Stimulated activated CD4-positive, alpha-beta T cell treated with anti-CD3 and anti-CD28 coated beads, Interleukin-2, amount 100 ng/mL, for 24 hours (primary cell): ENCODE results near the gene RAD21L1.
"Not testable (repeated sequence)": the region's sequence is repeated elsewhere in the genome, so short reads cannot be mapped to it uniquely, and the experiment has no call there.

Source experiments
- DNase-seq, 2 donors: peaks; one replicate each; pipeline ENCODE4 v3.0.0-alpha.2; 2020

The RAD21L1 gene

DNA sequence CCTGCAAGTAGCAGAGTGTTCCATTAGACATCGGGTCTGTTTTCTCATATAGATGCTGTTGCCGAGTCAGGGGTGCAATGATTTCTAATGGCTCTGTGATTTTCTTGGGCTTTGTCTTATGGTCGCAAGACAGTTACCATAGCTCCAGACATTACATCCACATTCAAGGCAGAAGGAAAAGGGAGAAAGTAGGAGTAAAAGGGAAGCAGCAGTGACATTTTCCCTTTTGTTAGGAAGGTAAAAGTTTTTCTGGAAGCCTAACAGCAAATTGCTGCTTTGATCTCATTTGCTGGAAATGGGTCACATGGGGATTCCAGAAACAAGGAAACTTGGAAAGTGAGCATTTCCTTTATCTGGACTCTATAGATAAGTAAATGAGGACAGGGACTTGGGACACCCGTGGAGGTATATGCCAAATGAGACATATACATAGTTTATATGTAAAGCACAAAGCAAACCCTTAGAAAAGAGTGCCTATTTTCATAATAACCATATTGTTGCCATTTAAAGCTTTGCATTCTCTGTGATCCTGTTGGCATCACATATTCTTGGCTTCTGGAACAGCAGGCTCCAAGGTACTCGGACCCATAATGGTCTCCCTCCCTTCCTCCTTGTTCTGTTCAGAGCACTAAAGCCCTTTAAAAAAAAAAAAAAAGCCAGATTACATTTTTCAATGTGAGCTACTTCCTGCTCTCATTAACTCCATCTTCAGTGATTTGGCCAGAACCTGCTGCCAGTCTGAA is 22.9 kb upstream of the RAD21L1 start, which contains the start of gene C20orf202:
TSS of gene C20orf202 (plus strand) at position 693 of the 743 bp plus-strand sequence. CDS start 132 bp downstream, outside the sequence.
- no peak for DNase-seq

DNA sequence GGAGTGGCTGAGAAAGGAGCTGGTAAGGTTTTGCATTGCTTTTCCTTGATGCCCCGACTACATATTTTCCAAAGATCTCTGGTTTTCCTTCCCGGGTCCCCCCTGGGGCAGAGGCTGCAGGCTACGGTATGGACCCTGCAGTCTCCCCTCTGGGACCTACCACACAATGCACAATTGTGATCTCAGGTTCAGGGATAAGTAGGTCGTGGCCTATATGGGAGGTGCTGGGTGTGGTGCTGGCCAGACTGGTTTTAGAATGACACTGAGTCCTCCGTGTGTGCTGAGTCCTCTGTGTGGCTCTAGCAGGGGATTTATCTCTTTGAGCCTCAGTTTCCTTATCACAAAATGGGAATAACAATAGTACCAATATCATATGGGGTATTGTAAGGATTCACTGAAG is 22.2 kb upstream of the RAD21L1 start:
- no peak for DNase-seq

DNA sequence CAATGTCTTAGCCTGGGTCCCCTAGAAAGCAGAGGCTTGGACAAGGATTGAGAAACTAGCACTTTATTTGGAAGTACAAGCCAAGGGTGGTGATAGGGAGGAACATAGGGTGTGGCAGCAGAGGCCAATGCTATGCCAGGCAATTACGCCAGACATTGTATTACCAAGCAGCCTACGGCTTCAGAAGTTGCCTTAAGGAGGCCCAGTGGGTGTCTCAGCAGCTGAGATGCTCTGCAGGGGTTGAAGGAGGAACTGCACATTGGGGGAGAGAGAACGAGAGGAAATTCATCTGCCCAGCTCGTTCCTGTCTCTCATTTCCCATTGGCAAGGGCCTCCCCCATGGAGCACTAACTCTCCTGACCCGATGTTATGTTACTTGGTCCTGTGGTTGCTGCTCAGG is 21.7 kb upstream of the RAD21L1 start:
- DNase-seq: no peak

DNA sequence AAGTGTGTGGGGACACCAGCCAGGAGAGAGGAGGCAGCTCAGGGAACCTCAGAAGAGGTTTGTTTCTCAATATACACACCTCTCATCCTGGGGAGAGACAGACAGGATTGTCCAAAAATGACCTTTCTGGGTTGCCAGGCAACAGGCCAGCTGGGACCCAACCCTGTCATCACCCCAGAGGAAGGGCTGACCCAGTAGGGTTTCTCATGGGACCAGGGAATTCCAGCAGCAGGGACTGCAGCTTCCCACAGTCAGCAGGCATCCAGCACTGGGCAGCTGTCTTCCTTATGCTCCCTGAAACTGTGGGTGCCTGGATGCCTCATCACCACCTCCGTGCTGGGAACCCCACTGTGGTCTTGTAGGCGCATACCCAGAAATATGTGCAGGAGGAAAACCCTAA is 21.3 kb upstream of the RAD21L1 start:
- no peak for DNase-seq

DNA sequence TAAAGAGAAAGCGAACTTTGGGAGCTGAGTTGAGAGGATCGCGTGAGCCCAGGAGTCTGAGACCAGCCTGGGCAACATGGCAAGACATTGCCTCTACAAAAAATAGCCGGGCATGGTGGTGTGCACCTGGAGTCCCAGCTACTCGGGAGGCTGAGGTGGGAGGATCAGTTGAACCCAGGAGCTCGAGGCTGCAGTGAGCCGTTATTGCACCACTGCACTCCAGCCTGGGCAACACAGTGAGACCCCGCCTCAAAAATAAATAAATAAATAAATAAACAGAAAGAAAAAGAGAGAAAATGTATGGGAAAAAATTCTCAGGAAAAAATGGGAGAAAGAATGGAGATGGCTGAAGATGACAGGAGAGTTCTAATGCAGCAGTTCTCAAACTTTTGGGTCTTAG is 20.0 kb upstream of the RAD21L1 start:
- no peak for DNase-seq

DNA sequence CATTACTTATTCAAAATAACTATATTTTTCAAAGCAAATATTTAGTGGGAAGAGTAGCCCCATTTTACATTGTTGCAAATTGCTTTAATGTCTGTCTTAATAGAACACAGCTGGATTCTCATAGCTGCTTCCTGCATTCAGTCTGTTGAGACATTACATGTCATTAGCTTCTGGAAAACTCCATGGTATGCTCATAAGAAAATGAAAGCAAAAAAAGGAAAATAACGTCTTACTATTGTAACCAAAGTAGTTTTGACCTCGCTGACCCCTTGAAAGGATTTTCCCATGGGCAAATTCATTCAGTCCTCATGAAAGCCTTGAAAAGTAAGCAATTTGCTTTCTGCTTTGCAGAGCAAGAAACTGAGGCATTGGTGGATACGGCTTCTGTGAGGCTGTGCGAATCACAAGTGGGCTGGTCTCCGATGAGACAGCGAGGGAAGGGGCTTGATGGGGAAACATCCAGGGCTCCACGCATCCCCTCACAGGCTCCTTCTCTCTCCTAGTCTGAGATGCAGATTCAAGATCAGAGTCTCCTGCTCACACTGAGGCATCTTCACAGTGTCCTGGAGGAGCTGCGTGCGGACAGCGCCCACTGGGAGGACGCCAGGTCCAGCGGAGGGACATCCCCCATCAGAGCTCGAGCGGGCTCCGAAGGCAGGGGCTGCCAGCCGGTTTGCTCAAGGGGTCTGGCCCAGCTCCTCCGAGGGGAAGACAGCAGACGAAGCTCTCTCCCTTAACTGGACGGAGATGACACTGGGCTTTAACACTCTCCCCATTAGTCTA is 19.3 kb upstream of the RAD21L1 start:
- DNase-seq: no peak

DNA sequence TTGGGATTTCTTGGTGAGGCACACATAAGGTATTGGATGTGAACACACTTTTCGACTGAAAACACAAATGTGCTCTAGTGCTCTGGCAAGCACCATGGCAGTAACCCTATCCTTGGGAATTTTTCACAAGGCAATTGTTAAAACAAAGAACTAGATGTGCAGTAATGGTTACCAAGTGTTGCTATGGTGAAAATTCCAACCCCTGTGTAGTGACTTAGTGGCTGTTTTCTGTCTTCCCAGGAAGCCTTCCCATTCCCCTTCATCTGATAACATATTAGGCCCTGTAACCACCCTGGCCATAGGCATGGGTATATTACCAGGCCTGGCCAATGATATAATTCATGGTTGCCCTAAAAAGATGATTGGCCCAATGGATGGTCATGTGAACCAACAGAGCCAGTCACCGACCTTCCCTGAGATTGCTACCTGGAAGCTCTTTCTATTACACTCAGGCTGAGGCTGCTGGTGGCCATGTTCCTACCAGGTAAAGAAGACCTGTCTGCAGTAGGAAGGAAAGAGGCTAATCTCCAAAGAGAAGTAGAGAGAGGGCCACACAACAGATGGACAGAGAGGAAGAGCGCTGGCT is 18.5 kb upstream of the RAD21L1 start:
- DNase-seq: no peak

DNA sequence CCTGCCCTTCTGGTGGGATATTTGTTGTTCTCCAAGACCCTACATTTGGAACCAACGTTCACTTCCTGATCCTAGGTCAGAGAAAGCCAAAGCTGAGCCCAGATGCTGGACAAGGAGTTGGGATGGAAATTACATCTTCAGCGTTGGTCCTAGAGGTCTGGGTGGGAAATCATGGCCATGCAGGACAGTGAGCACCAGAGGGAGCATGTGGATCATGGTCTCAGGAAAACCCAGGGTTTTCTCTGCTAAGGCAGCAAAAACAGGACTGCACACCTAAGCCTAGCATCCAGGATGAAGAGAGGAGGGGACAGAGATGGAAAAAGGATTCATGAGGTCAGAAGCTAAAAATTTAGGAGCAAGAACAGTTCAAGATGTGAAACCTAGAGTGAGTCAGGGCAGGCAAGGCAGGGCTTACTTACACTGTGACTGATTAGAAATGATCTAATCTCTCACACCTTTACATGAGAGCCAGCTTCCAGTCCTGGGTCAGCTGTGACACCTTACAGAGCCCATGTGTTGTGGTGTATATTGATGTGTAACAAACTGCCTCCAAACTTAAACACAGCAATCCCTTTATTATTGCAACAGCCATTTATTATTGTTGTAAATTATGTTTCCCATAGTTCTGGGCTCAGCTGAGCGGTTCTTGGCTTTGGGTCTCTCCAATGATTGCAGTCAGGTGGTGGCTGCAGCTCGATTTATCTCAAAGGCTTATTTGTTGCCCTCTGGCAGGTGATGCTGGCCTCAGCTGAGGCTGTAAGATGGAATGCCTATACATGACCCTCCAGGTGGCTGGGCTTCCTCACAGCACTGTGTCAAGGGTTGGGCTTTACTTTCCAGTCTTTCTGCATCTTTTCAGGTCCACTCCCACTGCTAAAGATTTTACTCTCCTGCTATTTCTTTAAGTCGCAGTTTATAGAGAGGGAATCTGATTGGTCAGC is 16.1 kb upstream of the RAD21L1 start:
- no peak for DNase-seq

DNA sequence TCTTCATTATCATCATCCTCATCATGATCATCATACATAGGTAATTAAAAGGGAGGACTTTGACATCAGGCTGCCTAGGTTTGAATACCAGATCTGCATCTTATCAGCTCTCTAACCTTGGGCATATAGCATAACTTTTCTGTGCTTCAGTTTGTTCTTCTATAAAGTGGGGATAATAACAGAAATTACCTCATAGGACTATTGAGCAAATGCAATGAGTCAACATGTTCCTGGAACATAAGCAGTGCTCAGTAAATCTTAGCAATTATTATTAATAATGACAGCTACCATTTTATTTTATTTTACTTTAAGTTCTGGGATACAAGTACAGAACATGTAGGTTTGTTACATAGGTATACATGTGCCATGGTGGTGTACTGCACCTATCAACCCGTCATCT is 15.3 kb upstream of the RAD21L1 start:
- DNase-seq: no peak

DNA sequence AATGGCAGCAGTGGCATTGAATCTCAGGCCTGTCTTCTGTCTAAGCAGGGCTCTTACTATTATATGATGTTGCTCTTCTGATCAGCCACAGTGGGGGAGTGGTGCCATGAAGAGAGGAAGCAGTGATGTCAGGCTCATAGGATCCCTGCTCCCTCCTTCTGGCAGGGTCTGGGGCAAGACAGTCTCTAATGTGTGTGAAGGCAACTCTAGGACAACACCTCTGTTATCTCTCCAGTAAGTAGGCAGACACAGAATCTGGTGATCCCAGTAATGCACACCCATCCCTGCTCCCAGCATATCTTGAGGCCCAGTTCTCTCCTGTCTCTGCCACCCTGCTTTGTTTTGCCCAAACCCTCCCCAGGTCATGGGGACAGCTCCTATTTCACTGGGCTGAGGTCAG is 13.8 kb upstream of the RAD21L1 start:
- DNase-seq: no peak

DNA sequence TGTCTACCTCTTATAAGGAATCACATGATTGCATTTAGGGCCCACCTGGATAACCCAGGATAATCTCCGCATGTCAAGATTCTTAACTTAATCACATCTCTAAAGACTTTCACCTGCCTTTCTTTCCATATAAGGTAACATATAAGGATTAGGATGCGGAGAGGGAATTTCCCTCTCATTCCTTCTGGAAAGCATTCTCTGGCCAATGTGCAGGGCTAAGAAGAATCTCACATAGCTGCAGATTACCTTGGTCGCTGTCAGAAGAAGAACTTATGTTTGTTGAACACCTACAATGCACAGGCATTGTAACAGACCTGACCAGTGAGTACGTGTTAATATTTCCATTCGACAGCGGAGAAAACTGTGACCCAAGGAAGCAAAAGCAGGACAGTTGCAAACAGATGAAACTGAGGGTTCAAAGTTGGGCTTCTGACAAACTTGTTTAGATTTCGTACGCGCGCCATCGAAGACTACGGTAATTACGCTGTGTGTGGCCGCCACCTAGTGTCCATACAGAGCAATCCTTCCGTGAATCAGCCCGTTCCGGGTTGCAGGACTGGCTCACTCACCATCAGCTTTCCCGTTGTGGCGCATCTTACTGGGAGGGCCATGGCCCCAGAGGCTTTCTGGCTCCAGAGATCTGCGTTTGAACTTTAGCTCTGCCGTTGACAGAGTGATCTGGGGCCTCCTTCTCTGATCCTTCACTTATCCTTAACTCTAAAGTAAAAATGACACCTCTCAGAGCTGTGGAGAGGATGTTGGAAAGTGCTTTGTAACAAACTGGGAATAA is 13.0 kb upstream of the RAD21L1 start:
- peak; percentile 71 to 76 for DNase-seq

DNA sequence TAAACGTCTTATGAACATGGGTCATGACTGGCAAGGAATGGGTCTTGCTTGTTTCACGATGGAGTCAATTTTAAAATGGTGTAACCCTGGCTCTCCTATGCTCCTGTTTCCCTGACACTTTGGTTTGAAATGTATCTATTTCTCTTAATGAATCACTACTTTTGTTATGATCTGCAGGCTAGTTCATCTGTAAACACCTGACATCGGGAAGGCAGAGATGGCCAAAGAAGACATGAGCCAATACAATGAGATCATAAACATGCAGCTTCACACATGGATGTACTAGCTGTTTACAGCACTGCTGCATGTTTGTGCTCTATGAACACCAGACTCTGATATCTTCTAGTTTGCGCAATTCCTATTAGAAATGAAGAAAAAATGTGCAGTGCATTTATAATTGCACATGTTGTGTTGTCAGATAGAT is 11.0 kb upstream of the RAD21L1 start:
- DNase-seq: no peak

DNA sequence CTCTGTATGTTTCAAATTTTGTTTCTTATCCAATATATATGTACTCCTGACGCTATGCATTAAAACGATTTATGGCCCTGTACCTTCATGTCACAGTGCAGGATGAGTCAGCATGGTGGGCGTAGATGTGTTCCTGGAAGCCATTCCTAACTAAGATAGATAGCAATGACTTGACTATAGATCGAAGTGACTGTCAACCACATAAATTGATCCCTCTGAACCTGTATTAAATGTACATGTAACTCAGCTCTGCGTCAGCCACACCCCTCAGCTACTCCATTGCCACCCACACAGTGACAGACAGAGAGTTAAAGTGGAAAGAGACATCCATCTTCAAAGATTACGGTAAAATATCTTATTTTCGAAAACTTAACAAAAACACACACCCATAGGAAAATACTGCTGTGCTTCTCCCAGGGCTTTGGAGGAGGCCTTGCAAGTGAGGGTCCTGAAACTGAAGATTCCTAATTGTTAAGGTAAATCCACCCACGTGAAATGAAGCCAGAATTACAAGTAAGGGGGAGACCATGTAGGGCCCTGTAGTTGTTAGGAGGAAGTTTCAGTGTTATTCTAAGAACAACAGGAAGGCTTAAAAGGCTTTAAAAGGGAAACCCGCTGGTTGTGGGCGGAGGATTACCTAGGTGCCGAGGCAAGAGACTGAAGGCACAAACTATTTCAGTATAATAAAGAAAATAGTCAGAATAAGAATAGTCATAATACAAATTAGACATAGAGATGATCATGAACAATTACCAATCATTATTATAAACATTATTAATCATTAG is 10.3 kb upstream of the RAD21L1 start:
- DNase-seq: peak; percentile 67

DNA sequence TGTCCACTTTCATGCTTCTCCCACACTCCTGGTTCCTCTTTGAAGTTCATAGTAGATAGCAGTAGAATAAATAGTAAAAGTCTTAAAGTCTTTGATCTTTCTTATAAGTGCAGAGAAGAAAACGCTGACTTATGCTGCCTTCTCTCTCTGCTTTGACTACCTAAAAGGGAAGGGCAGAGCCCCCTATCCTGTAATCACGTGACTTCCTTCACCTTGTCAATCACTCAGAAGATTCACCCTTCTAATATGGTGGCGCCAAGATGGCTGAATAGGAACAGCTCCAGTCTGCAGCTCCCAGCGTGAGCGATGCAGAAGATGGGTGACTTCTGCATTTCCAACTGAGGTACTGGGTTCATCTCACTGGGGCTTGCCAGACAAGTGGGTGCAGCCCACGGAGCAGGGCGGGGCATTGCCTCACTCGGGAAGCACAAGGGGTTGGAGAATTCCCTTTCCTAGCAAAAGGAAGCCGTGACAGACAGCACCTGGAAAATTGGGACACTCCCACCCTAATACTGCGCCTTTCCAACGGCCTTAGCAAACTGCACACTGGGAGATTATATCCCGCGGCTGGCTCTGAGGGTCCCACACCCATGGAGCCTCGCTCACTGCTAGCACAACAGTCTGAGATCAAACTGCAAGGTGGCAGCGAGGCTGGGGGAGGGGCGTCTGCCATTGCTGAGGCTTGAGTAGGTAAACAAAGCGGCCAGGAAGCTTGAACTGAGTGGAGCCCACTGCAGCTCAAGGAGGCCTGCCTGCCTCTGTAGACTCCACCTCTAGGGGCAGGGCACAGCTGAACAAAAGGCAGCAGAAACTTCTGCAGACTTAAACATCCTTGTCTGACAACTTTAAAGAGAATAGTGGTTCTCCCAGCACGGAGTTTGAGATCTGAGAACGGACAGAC is 9.1 kb upstream of the RAD21L1 start:
- not testable (repeated sequence) for DNase-seq

DNA sequence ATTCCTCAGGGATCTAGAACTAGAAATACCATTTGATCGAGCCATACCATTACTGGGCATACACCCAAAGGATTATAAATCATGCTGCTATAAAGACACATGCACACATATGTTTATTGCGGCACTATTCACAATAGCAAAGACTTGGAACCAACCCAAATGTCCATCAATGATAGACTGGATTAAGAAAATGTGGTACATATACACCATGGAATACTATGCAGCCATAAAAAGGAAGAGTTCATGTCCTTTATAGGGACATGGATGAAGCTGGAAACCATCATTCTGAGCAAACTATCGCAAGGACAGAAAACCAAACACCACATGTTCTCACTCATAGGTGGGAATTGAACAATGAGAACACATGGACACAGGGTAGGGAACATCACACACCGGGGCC is 3.1 kb upstream of the RAD21L1 start:
- DNase-seq: not testable (repeated sequence)

DNA sequence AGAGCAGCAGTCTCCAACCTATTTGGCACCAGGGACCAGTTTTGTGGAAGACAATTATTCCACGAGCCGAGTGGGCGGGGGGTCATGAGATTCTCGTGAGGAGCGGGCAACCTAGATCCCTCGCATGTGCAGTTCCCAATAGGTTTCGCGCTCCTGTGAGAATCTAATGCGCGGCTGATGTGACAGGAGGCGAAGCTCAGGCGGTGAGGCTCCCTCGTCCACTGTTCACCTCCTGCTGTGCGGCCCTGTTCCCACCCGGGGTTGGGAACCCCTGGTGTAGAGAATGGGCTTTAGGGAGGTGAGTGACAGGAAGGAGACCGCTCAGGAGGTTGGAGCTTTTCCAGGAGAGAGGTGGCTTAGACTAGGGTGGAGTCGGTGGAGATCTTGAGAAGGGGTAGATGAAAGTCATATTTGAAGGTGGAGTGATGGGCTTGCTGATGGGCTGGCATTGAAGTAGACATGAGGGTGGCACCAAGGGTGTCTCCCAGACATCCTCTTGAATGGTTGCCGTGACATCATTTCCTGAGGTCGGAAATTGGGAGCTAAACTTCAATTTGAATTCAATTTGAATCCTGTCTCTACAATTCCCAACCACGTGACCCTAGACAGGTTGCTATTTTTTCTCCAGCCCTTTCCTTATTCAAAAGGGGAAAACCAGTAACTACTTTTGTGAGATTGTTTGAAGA is 1.5 kb upstream of the RAD21L1 start:
- DNase-seq: no peak

DNA sequence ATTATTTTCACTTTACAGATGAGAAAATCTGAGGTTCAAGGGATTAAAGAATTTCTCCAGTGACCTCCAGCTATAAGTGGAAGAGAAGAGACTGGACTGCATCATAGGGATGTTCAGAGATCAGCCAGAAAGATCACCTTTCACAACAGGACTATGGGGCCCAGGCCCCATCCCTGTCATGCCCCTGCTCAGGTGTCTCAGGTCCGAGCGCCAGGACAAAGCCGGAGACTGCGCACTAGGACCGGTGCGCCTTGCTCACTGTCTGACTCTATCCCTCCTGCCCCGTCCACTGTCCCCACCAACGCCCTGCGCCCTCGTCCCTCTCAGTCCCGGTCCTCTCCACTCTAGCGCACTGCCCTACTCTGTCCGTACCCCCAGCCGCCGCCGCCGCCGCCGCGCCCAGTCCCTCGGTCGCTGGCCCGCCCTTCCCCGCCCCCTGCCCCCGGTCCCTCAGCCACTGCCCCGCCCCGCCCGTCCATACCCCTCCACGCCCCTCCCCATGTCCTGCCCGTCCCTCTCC is 521 bp upstream of the RAD21L1 start:
- DNase-seq: no peak

DNA sequence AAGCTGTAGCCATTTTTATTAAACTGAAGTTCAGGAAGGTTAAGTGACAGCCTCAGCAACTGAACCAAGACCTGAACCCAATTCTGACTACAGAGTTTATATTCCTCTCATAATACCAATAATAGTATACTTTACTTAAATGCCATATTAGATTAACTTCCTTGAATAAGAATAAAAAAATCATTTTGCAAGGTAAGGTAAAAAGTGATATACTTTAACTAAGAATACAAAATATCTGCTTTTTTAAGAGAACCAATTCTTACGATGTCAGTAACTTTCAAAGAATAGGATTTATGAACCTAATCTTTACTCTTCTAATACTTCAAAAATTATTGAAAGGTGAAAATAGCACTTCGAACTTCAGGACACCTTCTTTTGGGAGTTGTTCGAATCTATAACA is 3.7 kb downstream of the RAD21L1 start:
- DNase-seq: no peak
